ENCODE data around the gene KIF21B. TPM values are rescaled to one million over a fixed set of nuclear protein-coding genes. Genes with fewer than 3 reads are reported as not detected.

KIF21B gene
- total and polyA plus RNA-seq, 2 donors: 7.3 to 8.2 TPM

DNA sequence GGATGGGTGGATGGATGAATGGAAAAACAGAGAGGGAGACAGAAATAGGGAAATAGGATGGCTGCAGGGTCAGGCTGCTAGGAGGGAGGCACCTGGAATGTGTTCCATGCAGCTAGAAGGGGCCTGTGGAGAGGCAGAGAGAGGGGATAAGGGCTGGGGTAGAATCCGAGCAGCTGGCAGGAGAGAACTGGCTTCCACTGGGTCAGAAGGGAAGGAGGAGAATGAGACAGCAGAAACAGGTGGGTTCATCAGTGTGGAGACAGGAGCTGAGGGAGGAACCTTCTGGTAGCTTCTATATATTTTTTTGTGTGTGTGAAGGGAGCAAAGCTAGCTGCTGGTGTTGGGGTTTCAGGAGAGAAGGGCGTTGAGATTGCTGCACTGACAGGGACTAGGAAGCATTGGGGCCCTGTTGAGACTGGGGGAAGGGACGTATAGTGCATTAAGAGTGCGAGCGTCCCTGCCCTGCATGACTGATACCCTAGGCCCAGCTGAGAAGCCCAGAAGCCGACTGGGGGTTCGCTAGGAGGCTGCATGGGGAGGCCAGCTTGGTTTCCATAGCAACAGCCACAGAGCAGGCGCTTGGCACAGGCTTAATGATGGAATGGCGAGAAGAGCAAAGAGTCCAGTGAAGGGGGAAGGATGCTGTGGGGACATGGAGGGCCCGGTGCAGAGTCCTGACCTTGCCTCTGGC is 14.8 kb upstream of the KIF21B start:
- DNase-seq (ENCODE audit: low read depth in 6 of 9, low spot score in 9 of 9): no peak
- Histone ChIP-seq H3K9me3 (ENCODE audit: control insufficient read depth in 2 of 2, insufficient read depth in 1 of 2, low read length in 1 of 2) (no peaks in the 10 kb centered on the region), H3K4me3 (ENCODE audit: low read length in 2 of 2) (no peak overlapping the region), H3K36me3 (ENCODE audit: control insufficient read depth in 2 of 2, insufficient read depth in 2 of 2, low read length in 1 of 2) (no peaks in the 10 kb centered on the region), H3K27me3 (ENCODE audit: control insufficient read depth in 2 of 2, insufficient read depth in 1 of 2, low read length in 1 of 2) (peaks cover 0 to 2% of the 10 kb centered on the region in 2 donors), H3K27ac (ENCODE audit: low read depth in 1 of 2, low read length in 1 of 2) (no peak overlapping the region), H3K4me1 (ENCODE audit: control insufficient read depth in 2 of 2, insufficient read depth in 2 of 2, low read length in 2 of 2) (peaks cover 0 to 4% of the 10 kb centered on the region in 2 donors)
- 96% methylated on average over 10 of the region's 10 CpGs for WGBS

DNA sequence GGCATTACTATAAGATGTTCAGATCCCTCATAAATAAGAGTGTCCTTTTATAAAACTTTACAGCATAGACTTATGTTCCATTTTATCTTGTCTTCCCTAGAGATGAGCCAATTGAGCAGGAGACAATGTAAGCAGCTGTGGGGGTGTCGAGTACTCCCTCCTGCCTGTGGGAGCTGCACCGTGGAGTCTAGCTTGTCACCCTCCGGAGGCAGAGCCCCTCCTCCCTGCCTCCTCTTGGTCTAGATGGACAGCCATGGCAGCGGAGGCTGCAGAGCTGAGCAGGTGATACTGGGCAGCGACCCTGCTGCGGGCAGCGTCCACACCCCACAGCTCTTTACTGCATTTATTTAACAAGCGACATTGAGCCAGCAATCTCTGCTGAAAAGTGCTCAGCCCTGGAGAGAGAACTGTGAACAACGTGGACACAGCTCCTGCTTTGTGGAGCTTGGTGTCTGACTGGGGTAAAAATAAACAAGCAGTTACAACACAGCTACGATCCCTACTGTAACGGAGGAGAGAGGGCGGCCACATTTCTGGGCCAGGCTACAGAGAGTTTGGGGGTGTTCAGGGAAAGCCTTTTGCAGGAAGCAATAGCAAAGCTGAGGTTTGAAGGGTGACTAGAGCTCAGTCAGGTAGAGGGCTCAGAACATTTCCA is 12.8 kb upstream of the KIF21B start:
- Histone ChIP-seq H3K36me3 (ENCODE audit: control insufficient read depth in 2 of 2, insufficient read depth in 2 of 2, low read length in 1 of 2) (no peaks in the 10 kb centered on the region), H3K4me1 (ENCODE audit: control insufficient read depth in 2 of 2, insufficient read depth in 2 of 2, low read length in 2 of 2) (no peaks in the 10 kb centered on the region), H3K9me3 (ENCODE audit: control insufficient read depth in 2 of 2, insufficient read depth in 1 of 2, low read length in 1 of 2) (no peaks in the 10 kb centered on the region), H3K27ac (ENCODE audit: low read depth in 1 of 2, low read length in 1 of 2) (no peak overlapping the region), H3K4me3 (ENCODE audit: low read length in 2 of 2) (no peak overlapping the region), H3K27me3 (ENCODE audit: control insufficient read depth in 2 of 2, insufficient read depth in 1 of 2, low read length in 1 of 2) (peaks cover 0 to 2% of the 10 kb centered on the region in 2 donors)
- 96% methylated on average over 12 of the region's 12 CpGs for WGBS
- DNase-seq (ENCODE audit: low read depth in 6 of 9, low spot score in 9 of 9): no peak

DNA sequence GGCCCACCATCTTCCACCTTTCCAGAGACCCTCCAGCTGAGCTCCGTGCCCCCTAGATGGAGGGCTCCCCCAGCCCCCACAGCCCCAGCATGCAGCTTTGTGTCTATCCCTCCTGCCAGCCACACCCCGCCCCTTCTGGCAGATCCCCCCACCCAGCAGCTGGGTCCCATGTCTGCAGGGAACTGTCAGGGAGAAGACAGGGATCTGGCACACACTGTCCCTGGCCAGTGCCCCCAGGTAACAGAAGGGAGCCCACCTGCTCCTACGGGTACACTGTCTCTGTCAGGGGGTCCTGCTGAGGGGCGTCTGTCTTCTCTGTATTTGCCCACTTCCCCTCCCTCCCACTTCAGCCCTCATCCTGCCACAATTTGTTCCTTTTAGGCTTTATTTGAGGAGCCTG is 11.2 kb upstream of the KIF21B start:
- DNase-seq (ENCODE audit: low read depth in 6 of 9, low spot score in 9 of 9): no peak
- Histone ChIP-seq H3K27me3 (ENCODE audit: control insufficient read depth in 2 of 2, insufficient read depth in 1 of 2, low read length in 1 of 2) (peaks cover 0 to 2% of the 10 kb centered on the region in 2 donors), H3K36me3 (ENCODE audit: control insufficient read depth in 2 of 2, insufficient read depth in 2 of 2, low read length in 1 of 2) (no peaks in the 10 kb centered on the region), H3K4me3 (ENCODE audit: low read length in 2 of 2) (no peak overlapping the region), H3K9me3 (ENCODE audit: control insufficient read depth in 2 of 2, insufficient read depth in 1 of 2, low read length in 1 of 2) (no peaks in the 10 kb centered on the region), H3K4me1 (ENCODE audit: control insufficient read depth in 2 of 2, insufficient read depth in 2 of 2, low read length in 2 of 2) (no peaks in the 10 kb centered on the region), H3K27ac (ENCODE audit: low read depth in 1 of 2, low read length in 1 of 2) (no peak overlapping the region)
- WGBS: 81% methylated on average over 4 of the region's 4 CpGs

DNA sequence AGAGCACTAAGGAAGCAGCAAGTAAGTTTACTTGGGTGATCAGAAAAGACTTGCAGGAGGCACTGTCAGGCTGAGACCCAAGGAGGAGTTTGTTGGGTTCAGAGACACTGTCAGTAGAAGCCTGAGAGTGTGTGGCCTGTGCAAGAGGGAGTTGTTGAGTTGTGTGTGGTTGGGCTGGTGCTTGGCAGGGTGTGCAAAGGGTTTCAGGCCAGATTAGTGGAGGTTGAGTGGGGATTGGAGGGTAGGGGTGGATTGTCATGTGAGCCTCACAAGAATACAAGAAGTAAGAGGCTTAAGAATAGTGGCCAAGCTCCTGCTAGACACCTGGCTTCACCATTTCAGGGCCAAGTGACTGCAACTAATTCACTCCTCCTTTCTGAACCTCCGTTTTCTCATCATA is 8.9 kb upstream of the KIF21B start:
- Histone ChIP-seq H3K27me3 (ENCODE audit: control insufficient read depth in 2 of 2, insufficient read depth in 1 of 2, low read length in 1 of 2) (peaks cover 0 to 2% of the 10 kb centered on the region in 2 donors), H3K4me1 (ENCODE audit: control insufficient read depth in 2 of 2, insufficient read depth in 2 of 2, low read length in 2 of 2) (no peaks in the 10 kb centered on the region), H3K27ac (ENCODE audit: low read depth in 1 of 2, low read length in 1 of 2) (no peak overlapping the region), H3K4me3 (ENCODE audit: low read length in 2 of 2) (no peak overlapping the region), H3K36me3 (ENCODE audit: control insufficient read depth in 2 of 2, insufficient read depth in 2 of 2, low read length in 1 of 2) (no peaks in the 10 kb centered on the region), H3K9me3 (ENCODE audit: control insufficient read depth in 2 of 2, insufficient read depth in 1 of 2, low read length in 1 of 2) (no peaks in the 10 kb centered on the region)
- 95% methylated on average over 1 of the region's 1 CpG for WGBS
- DNase-seq (ENCODE audit: low read depth in 6 of 9, low spot score in 9 of 9): no peak

DNA sequence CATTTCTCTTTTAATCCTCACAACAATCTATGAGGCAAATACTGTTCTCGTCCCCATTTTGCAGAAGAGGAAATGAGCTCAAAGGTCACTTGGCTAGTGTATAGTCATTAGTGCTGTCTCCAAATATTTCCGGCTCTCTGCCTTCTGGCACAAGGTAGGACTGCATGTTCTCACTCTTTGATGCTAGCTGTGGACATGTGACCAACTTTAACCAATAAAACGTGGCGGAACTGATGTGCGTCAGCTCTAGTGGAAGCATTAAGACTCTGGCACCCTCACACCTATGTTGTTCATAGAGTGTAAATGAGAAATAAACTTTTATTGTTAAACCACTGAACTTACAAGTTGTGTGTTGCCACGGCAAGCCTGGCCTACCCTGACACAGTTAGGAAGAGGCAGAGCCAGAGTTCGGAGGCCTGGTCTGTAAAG is 5.0 kb upstream of the KIF21B start:
- peaks cover 3 to 26% of the 10 kb centered on the region in 2 donors for H3K4me1 ChIP-seq (ENCODE audit: control insufficient read depth in 2 of 2, insufficient read depth in 2 of 2, low read length in 2 of 2)
- no peak overlapping the region for H3K4me3 ChIP-seq (ENCODE audit: low read length in 2 of 2)
- no peaks in the 10 kb centered on the region for H3K9me3 ChIP-seq (ENCODE audit: control insufficient read depth in 2 of 2, insufficient read depth in 1 of 2, low read length in 1 of 2)
- H3K27ac ChIP-seq (ENCODE audit: low read depth in 1 of 2, low read length in 1 of 2): no peak overlapping the region
- no peaks in the 10 kb centered on the region for H3K27me3 ChIP-seq (ENCODE audit: control insufficient read depth in 2 of 2, insufficient read depth in 1 of 2, low read length in 1 of 2)
- H3K36me3 ChIP-seq (ENCODE audit: control insufficient read depth in 2 of 2, insufficient read depth in 2 of 2, low read length in 1 of 2): no peaks in the 10 kb centered on the region
- DNase-seq (ENCODE audit: low read depth in 6 of 9, low spot score in 9 of 9): no peak
- WGBS: 89% methylated on average over 7 of the region's 7 CpGs

DNA sequence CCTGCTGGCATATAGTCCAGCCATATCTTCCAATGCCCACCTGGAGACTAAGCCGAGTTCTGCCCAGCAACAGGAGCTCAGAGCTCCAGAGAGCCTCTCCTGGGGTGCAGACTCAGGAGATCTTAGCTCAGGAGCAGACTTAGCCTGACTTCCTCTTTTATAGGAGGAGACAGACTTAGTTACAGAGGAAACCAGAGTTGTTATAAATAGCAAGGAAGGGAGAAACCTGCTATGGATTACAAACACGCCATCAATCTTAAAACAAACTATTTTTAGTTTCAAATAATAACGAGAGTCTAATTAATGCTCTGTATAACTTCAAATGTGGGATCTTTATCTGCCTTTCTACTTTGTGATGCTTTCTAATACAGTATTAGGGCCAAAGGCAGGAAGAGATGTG is 3.3 kb upstream of the KIF21B start:
- Histone ChIP-seq H3K4me3 (ENCODE audit: low read length in 2 of 2) (no peak overlapping the region), H3K4me1 (ENCODE audit: control insufficient read depth in 2 of 2, insufficient read depth in 2 of 2, low read length in 2 of 2) (peaks cover 7 to 36% of the 10 kb centered on the region in 2 donors), H3K9me3 (ENCODE audit: control insufficient read depth in 2 of 2, insufficient read depth in 1 of 2, low read length in 1 of 2) (no peaks in the 10 kb centered on the region), H3K27me3 (ENCODE audit: control insufficient read depth in 2 of 2, insufficient read depth in 1 of 2, low read length in 1 of 2) (no peaks in the 10 kb centered on the region), H3K36me3 (ENCODE audit: control insufficient read depth in 2 of 2, insufficient read depth in 2 of 2, low read length in 1 of 2) (no peaks in the 10 kb centered on the region), H3K27ac (ENCODE audit: low read depth in 1 of 2, low read length in 1 of 2) (no peak overlapping the region)
- WGBS: 10% methylated on average over 3 of the region's 3 CpGs
- DNase-seq (ENCODE audit: low read depth in 6 of 9, low spot score in 9 of 9): no peak

DNA sequence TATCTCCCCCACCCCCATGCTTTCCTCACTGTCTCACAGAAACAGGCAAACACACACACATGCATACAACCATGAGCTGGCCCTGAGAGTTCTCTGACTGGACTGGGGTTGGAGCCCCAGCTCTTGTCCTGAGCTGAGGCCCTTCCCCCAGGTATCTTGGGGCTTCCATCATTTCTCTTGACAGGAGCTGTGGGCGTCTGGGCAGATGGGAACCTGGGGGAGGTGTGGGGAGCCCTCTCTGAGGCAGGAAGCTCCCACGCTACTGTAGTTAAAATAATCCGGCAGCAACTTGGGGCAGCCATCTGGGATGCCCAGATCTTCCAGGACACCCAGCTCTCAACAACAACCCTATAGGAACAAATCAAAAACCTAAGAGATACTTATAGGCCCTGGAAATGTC is 2.7 kb upstream of the KIF21B start:
- no peaks in the 10 kb centered on the region for H3K36me3 ChIP-seq (ENCODE audit: control insufficient read depth in 2 of 2, insufficient read depth in 2 of 2, low read length in 1 of 2)
- no peaks in the 10 kb centered on the region for H3K9me3 ChIP-seq (ENCODE audit: control insufficient read depth in 2 of 2, insufficient read depth in 1 of 2, low read length in 1 of 2)
- no peaks in the 10 kb centered on the region for H3K27me3 ChIP-seq (ENCODE audit: control insufficient read depth in 2 of 2, insufficient read depth in 1 of 2, low read length in 1 of 2)
- no peak overlapping the region for H3K4me3 ChIP-seq (ENCODE audit: low read length in 2 of 2)
- H3K4me1 ChIP-seq (ENCODE audit: control insufficient read depth in 2 of 2, insufficient read depth in 2 of 2, low read length in 2 of 2): peaks cover 13 to 42% of the 10 kb centered on the region in 2 donors
- no peak overlapping the region for H3K27ac ChIP-seq (ENCODE audit: low read depth in 1 of 2, low read length in 1 of 2)
- DNase-seq (ENCODE audit: low read depth in 6 of 9, low spot score in 9 of 9): no peak
- WGBS: 32% methylated on average over 3 of the region's 3 CpGs

DNA sequence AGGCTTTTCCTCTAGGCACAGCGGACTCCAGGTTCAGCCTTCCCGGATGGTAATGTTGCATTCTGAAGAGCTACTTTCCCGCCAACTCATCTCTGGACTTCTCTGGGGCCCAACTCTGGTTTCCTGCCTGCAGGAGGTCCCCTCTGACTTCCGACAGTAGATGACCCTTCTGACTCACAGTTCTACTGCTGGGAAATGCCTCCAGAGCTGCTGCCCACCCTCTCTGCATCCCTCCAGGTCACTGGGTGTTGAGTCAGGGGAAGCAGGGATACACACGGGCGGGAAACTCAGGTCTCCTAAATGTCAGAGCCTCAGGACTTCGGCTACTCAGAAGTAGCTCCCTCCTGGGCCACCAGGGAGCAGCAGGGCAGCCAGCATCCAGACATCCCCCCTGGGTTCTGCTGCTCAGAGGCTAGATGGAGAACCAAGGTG is 2.1 kb upstream of the KIF21B start:
- no peaks in the 10 kb centered on the region for H3K27me3 ChIP-seq (ENCODE audit: control insufficient read depth in 2 of 2, insufficient read depth in 1 of 2, low read length in 1 of 2)
- no peak for DNase-seq (ENCODE audit: low read depth in 6 of 9, low spot score in 9 of 9)
- no peak overlapping the region for H3K27ac ChIP-seq (ENCODE audit: low read depth in 1 of 2, low read length in 1 of 2)
- 79% methylated on average over 7 of the region's 7 CpGs for WGBS
- peaks cover 18 to 49% of the 10 kb centered on the region in 2 donors for H3K4me1 ChIP-seq (ENCODE audit: control insufficient read depth in 2 of 2, insufficient read depth in 2 of 2, low read length in 2 of 2)
- H3K9me3 ChIP-seq (ENCODE audit: control insufficient read depth in 2 of 2, insufficient read depth in 1 of 2, low read length in 1 of 2): no peaks in the 10 kb centered on the region
- H3K36me3 ChIP-seq (ENCODE audit: control insufficient read depth in 2 of 2, insufficient read depth in 2 of 2, low read length in 1 of 2): no peaks in the 10 kb centered on the region
- no peak overlapping the region for H3K4me3 ChIP-seq (ENCODE audit: low read length in 2 of 2)

DNA sequence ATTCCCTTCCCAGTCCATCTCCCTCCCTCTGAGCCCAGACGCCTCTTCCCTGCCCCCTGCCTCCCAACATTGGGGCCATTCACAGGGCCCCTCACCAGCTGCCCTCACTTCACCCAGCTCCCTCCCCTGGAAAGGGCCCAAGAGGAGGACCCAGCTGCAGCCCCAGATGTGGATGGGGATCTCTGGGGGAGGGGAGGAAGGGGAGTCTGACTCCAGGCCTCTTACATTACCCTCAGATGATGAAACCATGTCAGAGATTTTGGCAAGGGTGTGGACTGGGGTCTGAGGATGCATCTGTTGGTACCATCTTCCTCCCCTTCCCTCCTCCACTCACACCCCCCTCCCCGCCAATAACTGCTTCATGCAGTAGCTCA is 1.1 kb upstream of the KIF21B start:
- no peak for DNase-seq (ENCODE audit: low read depth in 6 of 9, low spot score in 9 of 9)
- WGBS: 87% methylated on average over 2 of the region's 2 CpGs
- no peak overlapping the region for H3K27ac ChIP-seq (ENCODE audit: low read depth in 1 of 2, low read length in 1 of 2)
- H3K36me3 ChIP-seq (ENCODE audit: control insufficient read depth in 2 of 2, insufficient read depth in 2 of 2, low read length in 1 of 2): no peaks in the 10 kb centered on the region
- H3K9me3 ChIP-seq (ENCODE audit: control insufficient read depth in 2 of 2, insufficient read depth in 1 of 2, low read length in 1 of 2): peaks cover 0 to 5% of the 10 kb centered on the region in 2 donors
- H3K4me3 ChIP-seq (ENCODE audit: low read length in 2 of 2): no peak overlapping the region
- peaks cover 27 to 58% of the 10 kb centered on the region in 2 donors for H3K4me1 ChIP-seq (ENCODE audit: control insufficient read depth in 2 of 2, insufficient read depth in 2 of 2, low read length in 2 of 2)
- H3K27me3 ChIP-seq (ENCODE audit: control insufficient read depth in 2 of 2, insufficient read depth in 1 of 2, low read length in 1 of 2): no peaks in the 10 kb centered on the region
